ENCODE measurements around the gene BHMT.

BHMT gene, protein sequence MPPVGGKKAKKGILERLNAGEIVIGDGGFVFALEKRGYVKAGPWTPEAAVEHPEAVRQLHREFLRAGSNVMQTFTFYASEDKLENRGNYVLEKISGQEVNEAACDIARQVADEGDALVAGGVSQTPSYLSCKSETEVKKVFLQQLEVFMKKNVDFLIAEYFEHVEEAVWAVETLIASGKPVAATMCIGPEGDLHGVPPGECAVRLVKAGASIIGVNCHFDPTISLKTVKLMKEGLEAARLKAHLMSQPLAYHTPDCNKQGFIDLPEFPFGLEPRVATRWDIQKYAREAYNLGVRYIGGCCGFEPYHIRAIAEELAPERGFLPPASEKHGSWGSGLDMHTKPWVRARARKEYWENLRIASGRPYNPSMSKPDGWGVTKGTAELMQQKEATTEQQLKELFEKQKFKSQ

GRCh38 chr5:79111387-79111959, at the start of gene BHMT:
TSS of gene BHMT (plus strand) at chr5:79111809. CDS start at chr5:79111886, 77 bp downstream.
- Histone ChIP-seq H3K4me3 (replicated peaks; ENCODE audit: low read depth, low read length) (no peak within 1 kb of the TSS), H3K27me3 (replicated peaks; ENCODE audit: control insufficient read depth, insufficient read depth, low read length) (no peaks in the 10 kb centered on the region; the same call in 1 of the 2 replicates), H3K36me3 (ENCODE audit: control insufficient read depth, insufficient read depth, low read length) (no peaks in the 10 kb centered on the region)
- DNase-seq (ENCODE audit: extremely low read depth, insufficient read length), result no peak
- TF ChIP-seq, protein P1, sequence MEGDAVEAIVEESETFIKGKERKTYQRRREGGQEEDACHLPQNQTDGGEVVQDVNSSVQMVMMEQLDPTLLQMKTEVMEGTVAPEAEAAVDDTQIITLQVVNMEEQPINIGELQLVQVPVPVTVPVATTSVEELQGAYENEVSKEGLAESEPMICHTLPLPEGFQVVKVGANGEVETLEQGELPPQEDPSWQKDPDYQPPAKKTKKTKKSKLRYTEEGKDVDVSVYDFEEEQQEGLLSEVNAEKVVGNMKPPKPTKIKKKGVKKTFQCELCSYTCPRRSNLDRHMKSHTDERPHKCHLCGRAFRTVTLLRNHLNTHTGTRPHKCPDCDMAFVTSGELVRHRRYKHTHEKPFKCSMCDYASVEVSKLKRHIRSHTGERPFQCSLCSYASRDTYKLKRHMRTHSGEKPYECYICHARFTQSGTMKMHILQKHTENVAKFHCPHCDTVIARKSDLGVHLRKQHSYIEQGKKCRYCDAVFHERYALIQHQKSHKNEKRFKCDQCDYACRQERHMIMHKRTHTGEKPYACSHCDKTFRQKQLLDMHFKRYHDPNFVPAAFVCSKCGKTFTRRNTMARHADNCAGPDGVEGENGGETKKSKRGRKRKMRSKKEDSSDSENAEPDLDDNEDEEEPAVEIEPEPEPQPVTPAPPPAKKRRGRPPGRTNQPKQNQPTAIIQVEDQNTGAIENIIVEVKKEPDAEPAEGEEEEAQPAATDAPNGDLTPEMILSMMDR (IDR thresholded peaks at IDR 0.05; ENCODE audit: insufficient read depth, low read length, poor library complexity, severe bottlenecking), result no peak

GRCh38 chr5:79062436-79062835, 49.2 kb upstream of the BHMT start:
- TF ChIP-seq, protein P1 (IDR thresholded peaks at IDR 0.05; ENCODE audit: insufficient read depth, low read length, poor library complexity, severe bottlenecking), result no peak
- DNase-seq (ENCODE audit: extremely low read depth, insufficient read length), result no peak
- no peak overlapping the region for H3K4me3 ChIP-seq (replicated peaks; ENCODE audit: low read depth, low read length)
- H3K27me3 ChIP-seq (replicated peaks; ENCODE audit: control insufficient read depth, insufficient read depth, low read length), result no peaks in the 10 kb centered on the region
- no peaks in the 10 kb centered on the region for H3K36me3 ChIP-seq (ENCODE audit: control insufficient read depth, insufficient read depth, low read length)

GRCh38 chr5:79069488-79070349, 41.9 kb upstream of the BHMT start, which contains the start of the genes BHMT2 and DMGDH:
TSS of gene BHMT2 (plus strand) at chr5:79069767. CDS start at chr5:79069783, 16 bp downstream.
TSS of gene DMGDH (minus strand) at chr5:79069674. CDS start at chr5:79069620, 54 bp downstream.
- TF ChIP-seq, protein P1 (IDR thresholded peaks at IDR 0.05; ENCODE audit: insufficient read depth, low read length, poor library complexity, severe bottlenecking), result no peak
- Histone ChIP-seq H3K36me3 (ENCODE audit: control insufficient read depth, insufficient read depth, low read length) (no peaks in the 10 kb centered on the region), H3K27me3 (replicated peaks; ENCODE audit: control insufficient read depth, insufficient read depth, low read length) (no peaks in the 10 kb centered on the region), H3K4me3 (replicated peaks; ENCODE audit: low read depth, low read length) (no peak within 1 kb of the TSS)
- no peak for DNase-seq (ENCODE audit: extremely low read depth, insufficient read length)

DNA sequence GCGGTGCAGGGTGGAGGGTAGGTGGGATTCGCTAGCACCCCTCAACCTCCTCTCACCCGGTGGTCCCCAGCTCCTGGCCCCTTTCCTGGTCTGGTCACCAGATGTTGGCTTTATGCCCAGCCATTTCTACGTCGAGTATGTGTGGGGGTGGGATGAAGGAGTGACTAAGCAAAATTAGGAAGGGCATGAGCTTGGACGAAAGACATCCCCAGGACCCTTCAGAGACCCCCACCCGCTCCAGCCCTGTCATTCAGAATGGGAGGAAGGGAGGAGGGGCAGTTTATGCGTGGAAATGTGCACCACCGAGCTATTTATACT, 41.3 kb upstream of the BHMT start:
- TF ChIP-seq, protein P1 (IDR thresholded peaks at IDR 0.05; ENCODE audit: insufficient read depth, low read length, poor library complexity, severe bottlenecking), result no peak
- DNase-seq (ENCODE audit: extremely low read depth, insufficient read length), result no peak
- H3K4me3 ChIP-seq (replicated peaks; ENCODE audit: low read depth, low read length), result no peak overlapping the region
- no peaks in the 10 kb centered on the region for H3K36me3 ChIP-seq (ENCODE audit: control insufficient read depth, insufficient read depth, low read length)
- no peaks in the 10 kb centered on the region for H3K27me3 ChIP-seq (replicated peaks; ENCODE audit: control insufficient read depth, insufficient read depth, low read length)

- no peaks in the 10 kb centered on the region for H3K36me3 ChIP-seq (ENCODE audit: control insufficient read depth, insufficient read depth, low read length)
- H3K4me3 ChIP-seq (replicated peaks; ENCODE audit: low read depth, low read length), result no peak overlapping the region
- H3K27me3 ChIP-seq (replicated peaks; ENCODE audit: control insufficient read depth, insufficient read depth, low read length), result no peaks in the 10 kb centered on the region
- TF ChIP-seq, protein P1 (IDR thresholded peaks at IDR 0.05; ENCODE audit: insufficient read depth, low read length, poor library complexity, severe bottlenecking), result no peak
- DNase-seq (ENCODE audit: extremely low read depth, insufficient read length), result no peak
Measured at GRCh38 chr5:79074641-79075040, 37.0 kb upstream of the BHMT start.

All from GM06990 (cell line).